ENCODE results near the gene BRK1. TPM values are rescaled to one million over a fixed set of nuclear protein-coding genes. Genes with fewer than 3 reads are reported as not detected.

BRK1 gene
- polyA plus RNA-seq, 1 of the 3 experiments (the other 2 are of a cell fraction), result 211 TPM

- ChIA-PET CTCF (no interaction called here), POLR2A (no interaction called here)
- WGBS (ENCODE audit: low lambda C conversion rate), result 37% methylated on average over 8 of the region's 8 CpGs
- no peaks in the 10 kb centered on the region for H3K9me2 ChIP-seq
- H3K79me2 ChIP-seq (ENCODE audit: insufficient read depth), result peaks cover 75% of the 10 kb centered on the region
- H3F3A ChIP-seq (replicated peaks; ENCODE audit: insufficient read depth), result peaks cover 27% of the 10 kb centered on the region
- H3K9ac ChIP-seq, result no peak overlapping the region
- no peaks in the 10 kb centered on the region for H4K20me1 ChIP-seq (ENCODE audit: insufficient read depth)
- H3K27ac ChIP-seq (ENCODE audit: low read depth in 2 of 2, low read length in 1 of 2), result no peak overlapping the region
- H3K4me2 ChIP-seq, result no peak overlapping the region
- no peaks in the 10 kb centered on the region for H3K9me3 ChIP-seq
- H3K4me1 ChIP-seq (ENCODE audit: control insufficient read depth in 1 of 2, insufficient read depth in 2 of 2, low read depth in 1 of 2, low read length in 1 of 2), result peaks cover 3 to 4% of the 10 kb centered on the region in 2 experiments; a peak in 2 of 4 replicates
- DNase-seq, result no peak
- H3K4me3 ChIP-seq (ENCODE audit: low read depth in 2 of 2, low read length in 1 of 2), result peak overlapping the region in 1 of 2 experiments; percentile 27; a peak in 1 of 4 replicates
- TF ChIP-seq EP300 (IDR thresholded peaks at IDR 0.05; ENCODE audit: borderline replicate concordance in 1 of 2, low read depth in 1 of 2, low read length in 1 of 2), result peak in 1 of 2 experiments; percentile 19; a peak in 1 of 4 replicates
- TF ChIP-seq, protein P1, sequence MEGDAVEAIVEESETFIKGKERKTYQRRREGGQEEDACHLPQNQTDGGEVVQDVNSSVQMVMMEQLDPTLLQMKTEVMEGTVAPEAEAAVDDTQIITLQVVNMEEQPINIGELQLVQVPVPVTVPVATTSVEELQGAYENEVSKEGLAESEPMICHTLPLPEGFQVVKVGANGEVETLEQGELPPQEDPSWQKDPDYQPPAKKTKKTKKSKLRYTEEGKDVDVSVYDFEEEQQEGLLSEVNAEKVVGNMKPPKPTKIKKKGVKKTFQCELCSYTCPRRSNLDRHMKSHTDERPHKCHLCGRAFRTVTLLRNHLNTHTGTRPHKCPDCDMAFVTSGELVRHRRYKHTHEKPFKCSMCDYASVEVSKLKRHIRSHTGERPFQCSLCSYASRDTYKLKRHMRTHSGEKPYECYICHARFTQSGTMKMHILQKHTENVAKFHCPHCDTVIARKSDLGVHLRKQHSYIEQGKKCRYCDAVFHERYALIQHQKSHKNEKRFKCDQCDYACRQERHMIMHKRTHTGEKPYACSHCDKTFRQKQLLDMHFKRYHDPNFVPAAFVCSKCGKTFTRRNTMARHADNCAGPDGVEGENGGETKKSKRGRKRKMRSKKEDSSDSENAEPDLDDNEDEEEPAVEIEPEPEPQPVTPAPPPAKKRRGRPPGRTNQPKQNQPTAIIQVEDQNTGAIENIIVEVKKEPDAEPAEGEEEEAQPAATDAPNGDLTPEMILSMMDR (IDR thresholded peaks at IDR 0.05), result peak; percentile 39; the same call in 1 of the 2 replicates
- no peak for TF ChIP-seq ELF1 (IDR thresholded peaks at IDR 0.05)
- TF ChIP-seq TCF12 (IDR thresholded peaks at IDR 0.05), result 0 out of 2 replicates have a peak, but pooled peaks have one; percentile 14
- H3K36me3 ChIP-seq (replicated peaks in 1 of 2; ENCODE audit: control insufficient read depth in 1 of 2, insufficient read depth in 2 of 2, low read length in 1 of 2), result peaks cover 0 to 29% of the 10 kb centered on the region in 2 experiments
- no peaks in the 10 kb centered on the region for H3K27me3 ChIP-seq (ENCODE audit: insufficient read depth)
- H2AFZ ChIP-seq (ENCODE audit: low read depth), result no peak overlapping the region
Observed at GRCh38 chr3:10169000-10169496, 53.6 kb downstream of the BRK1 start.

- WGBS (ENCODE audit: low lambda C conversion rate), result 87% methylated on average over 13 of the region's 13 CpGs
- no peak overlapping the region for H3K4me2 ChIP-seq
- H3K36me3 ChIP-seq (replicated peaks in 1 of 2; ENCODE audit: control insufficient read depth in 1 of 2, insufficient read depth in 2 of 2, low read length in 1 of 2), result peaks cover 0 to 29% of the 10 kb centered on the region in 2 experiments
- H3K4me1 ChIP-seq (ENCODE audit: control insufficient read depth in 1 of 2, insufficient read depth in 2 of 2, low read depth in 1 of 2, low read length in 1 of 2), result peaks cover 0 to 9% of the 10 kb centered on the region in 2 experiments; a peak in 1 of 4 replicates
- H3K9me3 ChIP-seq, result no peaks in the 10 kb centered on the region
- peaks cover 79% of the 10 kb centered on the region for H3K79me2 ChIP-seq (ENCODE audit: insufficient read depth)
- H2AFZ ChIP-seq (ENCODE audit: low read depth), result no peak overlapping the region
- TF ChIP-seq PBX3 (IDR thresholded peaks at IDR 0.05) (no peak), TAF1 (IDR thresholded peaks at IDR 0.05; ENCODE audit: borderline replicate concordance, low read depth, low read length) (no peak)
- H4K20me1 ChIP-seq (ENCODE audit: insufficient read depth), result no peaks in the 10 kb centered on the region
- H3K27ac ChIP-seq (ENCODE audit: low read depth in 2 of 2, low read length in 1 of 2), result no peak overlapping the region
- ChIA-PET CTCF (no interaction called here), POLR2A (no interaction called here)
- no peak overlapping the region for H3K4me3 ChIP-seq (ENCODE audit: low read depth in 2 of 2, low read length in 1 of 2)
- no peak for DNase-seq
- H3K9me2 ChIP-seq, result no peaks in the 10 kb centered on the region
- H3K27me3 ChIP-seq (ENCODE audit: insufficient read depth), result no peaks in the 10 kb centered on the region
- peaks cover 34% of the 10 kb centered on the region for H3F3A ChIP-seq (replicated peaks; ENCODE audit: insufficient read depth)
- H3K9ac ChIP-seq, result no peak overlapping the region
Observed at GRCh38 chr3:10170915-10171478, 55.5 kb downstream of the BRK1 start.
